GM12892 (cell line): ENCODE results near the gene FBRSL1.

Source experiments
- POLR2A ChIP-seq: IDR thresholded peaks from 2 replicates; pipeline ENCODE4 v1.6.1; 2011; ENCODE audit warnings: low read depth, low read length, control low read depth
- POLR2AphosphoS5 ChIP-seq: IDR thresholded peaks from 2 replicates; pipeline ENCODE4 v1.6.1; 2011; ENCODE audit warnings: low read depth, low read length, control low read depth

DNA sequence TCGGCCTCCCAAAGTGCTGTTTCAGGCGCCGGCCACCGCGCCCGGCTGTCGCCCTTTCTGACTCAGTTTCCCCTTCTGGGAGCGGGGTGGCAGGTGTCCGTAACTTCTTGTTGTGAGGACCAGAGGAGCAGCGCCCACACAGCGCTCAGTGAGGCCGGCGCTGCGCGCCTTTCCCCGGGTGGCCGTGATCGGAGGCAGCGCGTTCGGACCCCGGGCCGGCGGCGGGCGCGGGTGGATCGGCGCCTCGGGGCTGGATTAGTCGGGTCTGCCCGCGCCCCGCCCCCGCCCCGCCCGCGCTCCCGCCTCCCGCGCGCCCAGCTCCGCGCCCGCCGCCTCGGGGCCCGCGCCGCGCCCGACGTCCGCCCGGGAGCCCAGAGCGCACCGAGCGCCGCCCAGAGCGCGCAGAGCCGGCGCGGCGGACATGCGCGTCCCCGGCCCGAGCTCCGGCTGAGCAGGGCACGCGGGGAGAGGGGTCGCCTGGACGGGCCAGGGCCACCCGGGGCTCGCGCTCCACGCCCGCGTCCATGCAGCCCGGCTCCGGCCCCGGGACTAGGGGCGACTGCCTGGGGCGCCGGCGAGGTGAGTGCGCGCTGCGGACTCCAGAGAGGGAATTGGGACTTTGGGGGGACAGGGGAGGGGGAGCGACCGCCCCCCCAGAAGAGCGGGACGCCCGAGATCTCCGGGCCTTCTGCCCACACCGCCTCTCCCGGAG, 69.9 kb downstream of the FBRSL1 start:
- TF ChIP-seq POLR2AphosphoS5: no peak
- TF ChIP-seq POLR2A: peak; percentile 33; the same call in 1 of the 2 replicates
